Neutrophil (primary cell): ENCODE measurements around the gene NUP210.

Experiments
- H3K27ac ChIP-seq: fragments of 200-600 bp; sonication (generic); 2 replicates; pipeline ENCODE4 v1.5.1; 2016; ENCODE audit warnings: mild to moderate bottlenecking, moderate library complexity
- H3K27me3 ChIP-seq: fragments of 200-600 bp; sonication (generic); 2 replicates; pipeline ENCODE4 v1.6.0; 2016; ENCODE audit warnings: mild to moderate bottlenecking
- H3K36me3 ChIP-seq: fragments of 200-600 bp; sonication (generic); 2 replicates; pipeline ENCODE4 v1.5.1; 2017
- H3K4me1 ChIP-seq, 2 experiments: fragments of 200-600 bp in 1 of 2; sonication (generic) in 1 of 2; 1 replicate in 1 of 2; 2 replicates in 1 of 2; pipeline versions ENCODE4 v1.5.1 to v1.6.1; 2013 to 2016; ENCODE audit warnings: low read depth in 1 of 2, low read length in 1 of 2, mild to moderate bottlenecking in 1 of 2, moderate library complexity in 1 of 2; ENCODE audit not compliant: control insufficient read depth in 1 of 2, insufficient read depth in 1 of 2
- H3K4me3 ChIP-seq, 2 experiments: fragments of 200-600 bp in 1 of 2; sonication (generic) in 1 of 2; 1 replicate in 1 of 2; 2 replicates in 1 of 2; pipeline ENCODE4 v1.5.1; 2013 to 2016; ENCODE audit warnings: low read depth in 1 of 2, low read length in 1 of 2, mild to moderate bottlenecking in 1 of 2, moderate library complexity in 1 of 2
- H3K9me3 ChIP-seq: fragments of 200-600 bp; sonication (generic); 2 replicates; pipeline ENCODE4 v1.5.1; 2016
- TF ChIP-seq, protein P1 (sequence below): fragments of 200-600 bp; sonication (generic); IDR thresholded peaks from 2 replicates; pipeline ENCODE4 v1.5.1; 2016; ENCODE audit warnings: antibody characterized with exemption

Gene NUP210

DNA sequence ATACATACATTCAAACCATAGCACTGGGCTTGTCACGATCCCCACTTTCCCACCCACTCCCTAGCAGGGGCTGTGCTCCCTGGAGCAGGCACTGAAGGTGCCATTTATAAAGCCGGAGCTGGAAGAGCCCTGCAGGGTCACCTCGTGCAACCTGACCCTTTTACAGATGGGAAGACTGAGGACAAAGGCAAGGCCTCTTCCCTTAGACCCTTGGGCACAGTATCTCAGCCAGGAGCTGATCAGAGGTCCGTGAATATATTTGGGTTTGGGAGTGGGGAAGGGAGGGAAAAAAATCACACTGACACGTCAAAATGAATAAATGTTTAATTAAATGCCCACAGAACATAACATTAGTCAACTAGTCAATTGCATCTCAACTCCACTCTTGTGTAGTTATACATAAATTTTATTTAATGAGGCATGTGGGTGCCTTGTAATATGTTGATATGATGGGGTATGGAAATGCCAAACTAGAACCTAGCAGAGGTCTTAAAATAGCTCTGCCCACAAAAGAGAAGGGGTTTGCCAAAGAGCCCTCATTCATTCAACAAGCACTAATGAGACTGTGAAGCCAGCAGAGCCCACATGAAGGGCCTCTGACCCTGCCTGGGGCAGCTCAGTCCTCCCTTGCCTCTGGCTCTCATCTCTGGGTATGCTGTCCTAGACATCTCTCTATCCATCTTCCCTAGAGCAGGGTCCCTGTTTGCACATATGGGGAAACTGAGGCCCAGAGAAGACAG, 119.4 kb downstream of the NUP210 start:
- peaks cover 25% of the 10 kb centered on the region for H3K27me3 ChIP-seq
- TF ChIP-seq, protein P1, sequence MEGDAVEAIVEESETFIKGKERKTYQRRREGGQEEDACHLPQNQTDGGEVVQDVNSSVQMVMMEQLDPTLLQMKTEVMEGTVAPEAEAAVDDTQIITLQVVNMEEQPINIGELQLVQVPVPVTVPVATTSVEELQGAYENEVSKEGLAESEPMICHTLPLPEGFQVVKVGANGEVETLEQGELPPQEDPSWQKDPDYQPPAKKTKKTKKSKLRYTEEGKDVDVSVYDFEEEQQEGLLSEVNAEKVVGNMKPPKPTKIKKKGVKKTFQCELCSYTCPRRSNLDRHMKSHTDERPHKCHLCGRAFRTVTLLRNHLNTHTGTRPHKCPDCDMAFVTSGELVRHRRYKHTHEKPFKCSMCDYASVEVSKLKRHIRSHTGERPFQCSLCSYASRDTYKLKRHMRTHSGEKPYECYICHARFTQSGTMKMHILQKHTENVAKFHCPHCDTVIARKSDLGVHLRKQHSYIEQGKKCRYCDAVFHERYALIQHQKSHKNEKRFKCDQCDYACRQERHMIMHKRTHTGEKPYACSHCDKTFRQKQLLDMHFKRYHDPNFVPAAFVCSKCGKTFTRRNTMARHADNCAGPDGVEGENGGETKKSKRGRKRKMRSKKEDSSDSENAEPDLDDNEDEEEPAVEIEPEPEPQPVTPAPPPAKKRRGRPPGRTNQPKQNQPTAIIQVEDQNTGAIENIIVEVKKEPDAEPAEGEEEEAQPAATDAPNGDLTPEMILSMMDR: no peak
- no peak overlapping the region for H3K4me3 ChIP-seq
- H3K4me1 ChIP-seq: no peaks in the 10 kb centered on the region
- no peaks in the 10 kb centered on the region for H3K9me3 ChIP-seq
- H3K27ac ChIP-seq: no peak overlapping the region
- no peaks in the 10 kb centered on the region for H3K36me3 ChIP-seq

DNA sequence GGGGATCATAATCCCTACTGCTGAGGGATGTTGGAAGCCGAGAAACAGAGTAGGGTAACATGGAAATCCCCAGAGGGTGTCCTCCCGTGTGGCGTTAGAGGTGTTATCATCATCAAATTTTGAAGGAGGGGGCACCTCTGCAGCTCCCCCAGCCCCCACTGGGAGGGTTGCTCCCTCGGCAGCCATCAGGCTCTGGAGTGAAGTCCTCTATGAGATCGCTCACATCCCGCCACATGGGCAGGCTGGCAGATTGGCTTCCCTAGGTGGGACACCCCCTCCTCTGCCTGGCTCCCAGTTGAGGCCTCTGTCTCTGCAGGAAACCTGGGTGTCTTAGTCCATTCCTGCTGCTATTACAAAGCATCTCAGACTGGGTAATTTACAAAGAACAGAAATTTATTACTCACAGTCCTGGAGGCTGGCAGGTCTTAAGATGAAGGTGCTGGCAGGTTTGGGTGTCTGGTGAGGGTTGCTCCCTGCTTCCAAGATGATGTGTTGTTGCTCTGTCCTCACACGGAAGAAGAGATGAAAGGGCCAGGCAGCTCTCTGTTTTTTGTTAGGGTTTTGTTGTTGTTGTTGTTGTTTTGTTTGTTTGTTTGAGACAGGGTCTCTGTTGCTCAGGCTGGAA, 120.5 kb downstream of the NUP210 start:
- Histone ChIP-seq H3K4me1 (no peaks in the 10 kb centered on the region), H3K27me3 (peaks cover 33% of the 10 kb centered on the region), H3K36me3 (no peaks in the 10 kb centered on the region), H3K27ac (no peak overlapping the region), H3K9me3 (no peaks in the 10 kb centered on the region), H3K4me3 (no peak overlapping the region)
- TF ChIP-seq, protein P1: no peak

DNA sequence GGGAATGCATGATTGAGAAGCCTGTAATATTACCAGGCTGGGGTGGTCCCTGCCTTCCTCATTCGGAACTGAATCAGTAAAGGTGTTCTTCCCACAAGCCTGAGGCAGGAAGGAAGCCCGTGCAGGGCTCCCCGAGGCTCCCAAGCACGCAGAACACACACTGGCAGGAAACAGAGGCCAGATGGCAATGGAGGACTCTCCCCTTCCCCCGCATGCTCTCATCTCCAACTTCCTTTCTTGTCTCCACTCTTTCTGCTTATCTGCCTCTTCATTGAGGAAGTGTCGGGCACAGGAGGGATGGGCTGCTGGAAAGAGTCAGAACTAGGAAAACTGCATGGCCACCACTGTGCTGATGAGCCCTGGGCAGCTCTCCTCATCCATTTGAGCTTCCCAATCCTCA, 123.5 kb downstream of the NUP210 start:
- Histone ChIP-seq H3K27me3 (peaks cover 38% of the 10 kb centered on the region), H3K4me1 (no peaks in the 10 kb centered on the region), H3K4me3 (no peak overlapping the region), H3K27ac (no peak overlapping the region), H3K36me3 (no peaks in the 10 kb centered on the region), H3K9me3 (no peaks in the 10 kb centered on the region)
- TF ChIP-seq, protein P1: no peak

DNA sequence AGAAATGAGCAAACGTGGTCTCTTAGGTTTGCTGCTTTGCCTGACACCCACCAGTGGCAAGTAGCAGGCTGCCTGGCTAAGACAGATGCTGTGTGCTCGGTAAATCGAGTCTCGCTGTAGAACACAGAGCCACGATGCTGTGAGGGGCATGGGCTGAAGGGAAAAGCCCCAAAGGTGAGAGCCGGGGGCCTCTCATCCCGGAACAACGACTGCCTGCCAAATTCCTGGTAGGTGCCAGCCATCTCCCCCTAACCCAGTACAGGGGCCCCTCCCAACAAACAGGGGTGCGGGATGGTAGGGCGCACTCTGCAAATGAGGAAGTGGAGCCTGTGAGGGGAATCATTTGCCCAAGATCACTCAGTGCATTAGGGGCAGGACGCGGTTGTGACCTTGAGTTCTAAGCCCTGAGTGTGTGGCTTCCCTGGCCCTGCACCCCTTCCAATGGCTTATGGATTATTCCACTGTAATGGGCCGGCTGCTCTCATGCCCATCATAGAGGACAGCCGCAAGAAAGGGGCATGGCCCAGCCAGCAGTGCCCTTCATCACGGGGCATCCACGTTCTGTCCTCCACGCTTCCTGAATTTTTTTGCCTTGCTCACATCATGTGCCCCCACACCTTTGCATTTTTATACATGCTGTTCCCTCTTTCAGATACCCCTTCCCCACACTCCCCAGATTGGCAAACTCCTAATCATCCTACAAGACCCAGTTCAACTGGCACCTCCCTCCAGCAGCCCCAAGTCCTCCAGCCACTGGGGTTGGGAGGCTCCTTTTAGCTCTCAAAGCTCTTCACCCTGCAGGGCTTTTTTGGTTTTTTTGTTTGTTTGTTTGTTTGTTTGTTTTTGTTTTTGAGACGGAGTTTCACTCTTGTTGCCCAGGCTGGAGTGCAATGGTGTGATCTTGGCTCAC, 125.4 kb downstream of the NUP210 start:
- Histone ChIP-seq H3K4me1 (no peaks in the 10 kb centered on the region), H3K27ac (no peak overlapping the region), H3K36me3 (no peaks in the 10 kb centered on the region), H3K9me3 (no peaks in the 10 kb centered on the region), H3K4me3 (no peak overlapping the region), H3K27me3 (peaks cover 30% of the 10 kb centered on the region)
- TF ChIP-seq, protein P1: no peak

DNA sequence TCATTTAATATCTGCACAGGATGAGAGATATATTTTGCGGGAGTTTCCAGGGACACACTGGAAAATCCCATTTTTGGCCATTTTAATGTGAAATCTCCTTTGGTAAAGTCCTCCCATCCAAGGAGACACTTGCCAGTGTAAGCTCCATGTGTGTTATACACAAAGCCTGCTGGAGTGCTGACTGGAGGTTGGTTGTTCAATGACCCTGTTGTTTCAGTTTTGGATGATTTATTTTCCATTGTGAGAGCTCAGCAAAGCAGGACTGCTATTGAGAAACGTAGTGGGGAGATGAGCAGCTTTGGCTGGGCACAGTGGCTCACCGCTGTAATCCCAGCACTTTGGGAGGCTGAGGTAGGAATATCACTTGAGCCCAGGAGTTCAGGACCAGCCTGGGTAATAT, 127.7 kb downstream of the NUP210 start:
- Histone ChIP-seq H3K27me3 (peaks cover 31% of the 10 kb centered on the region), H3K4me1 (no peaks in the 10 kb centered on the region), H3K9me3 (no peaks in the 10 kb centered on the region), H3K27ac (no peak overlapping the region), H3K36me3 (no peaks in the 10 kb centered on the region), H3K4me3 (no peak overlapping the region)
- TF ChIP-seq, protein P1: no peak
